ENCODE data around the gene C4orf50. TPM values are rescaled to one million over a fixed set of nuclear protein-coding genes. Genes with fewer than 3 reads are reported as not detected.

C4orf50 gene
- total and polyA plus RNA-seq, 2 donors (not counting 1 experiment from before 2014, with no cell fraction given), result 0.02 TPM; not detected in 1

DNA sequence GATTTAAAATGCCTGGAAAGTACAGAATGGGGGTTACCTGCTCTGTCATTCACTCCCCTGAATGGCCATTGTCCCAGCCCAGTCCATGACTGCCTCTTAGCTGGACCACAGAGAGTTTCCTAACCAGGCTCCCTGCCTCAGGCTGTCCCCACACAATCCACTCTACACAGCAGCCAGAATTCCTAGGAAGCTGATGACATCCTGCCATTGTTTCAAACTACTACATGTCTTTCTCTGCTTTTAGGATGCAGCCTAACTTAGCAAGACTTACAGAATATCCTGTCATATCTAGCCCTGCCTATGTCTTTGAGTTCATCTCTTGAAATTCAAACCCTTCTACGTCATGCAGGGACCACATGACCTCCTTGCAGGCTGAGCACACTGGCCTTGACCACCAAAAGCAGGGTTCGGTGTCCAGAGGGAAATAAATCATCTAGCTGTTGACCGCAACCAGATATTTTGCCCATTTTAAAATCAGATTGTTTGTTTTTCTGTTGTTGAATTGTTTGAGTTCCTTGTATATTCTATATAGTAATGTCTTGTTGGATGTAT, 109.3 kb downstream of the C4orf50 start:
- H3K4me1 ChIP-seq (ENCODE audit: control insufficient read depth in 2 of 2, insufficient read depth in 2 of 2, low read length in 2 of 2), result no peaks in the 10 kb centered on the region
- DNase-seq, result no peak
- ChIA-PET CTCF (no interaction called here), POLR2A (no interaction called here)
- H3K27me3 ChIP-seq (replicated peaks in 1 of 4; ENCODE audit: control extremely low read depth in 1 of 4, control insufficient read depth in 3 of 4, insufficient read depth in 4 of 4, low read length in 3 of 4), result peaks cover 0 to 18% (median 0%) of the 10 kb centered on the region in 4 experiments
- intact Hi-C loops (cut with micrococcal nuclease), result no loop called here
- H2AFZ ChIP-seq (ENCODE audit: insufficient read depth, low read depth, low read length, poor library complexity, severe bottlenecking), result no peak overlapping the region
- H3K36me3 ChIP-seq (replicated peaks in 1 of 2; ENCODE audit: control extremely low read depth in 1 of 2, control insufficient read depth in 1 of 2, extremely low read depth in 1 of 2, insufficient read depth in 2 of 2, low read length in 1 of 2), result no peaks in the 10 kb centered on the region
- H3K9ac ChIP-seq (ENCODE audit: low read length), result no peak overlapping the region
- no peak for ATAC-seq (ENCODE audit: low read depth)
- 0% methylated on average over 1 of the region's 3 CpGs for WGBS (ENCODE audit: insufficient coverage)
- no peak for TF ChIP-seq EZH2 (IDR thresholded peaks at IDR 0.05; ENCODE audit: borderline replicate concordance, insufficient read depth, low read depth, low read length, poor library complexity, severe bottlenecking)
- TF ChIP-seq, protein P1, sequence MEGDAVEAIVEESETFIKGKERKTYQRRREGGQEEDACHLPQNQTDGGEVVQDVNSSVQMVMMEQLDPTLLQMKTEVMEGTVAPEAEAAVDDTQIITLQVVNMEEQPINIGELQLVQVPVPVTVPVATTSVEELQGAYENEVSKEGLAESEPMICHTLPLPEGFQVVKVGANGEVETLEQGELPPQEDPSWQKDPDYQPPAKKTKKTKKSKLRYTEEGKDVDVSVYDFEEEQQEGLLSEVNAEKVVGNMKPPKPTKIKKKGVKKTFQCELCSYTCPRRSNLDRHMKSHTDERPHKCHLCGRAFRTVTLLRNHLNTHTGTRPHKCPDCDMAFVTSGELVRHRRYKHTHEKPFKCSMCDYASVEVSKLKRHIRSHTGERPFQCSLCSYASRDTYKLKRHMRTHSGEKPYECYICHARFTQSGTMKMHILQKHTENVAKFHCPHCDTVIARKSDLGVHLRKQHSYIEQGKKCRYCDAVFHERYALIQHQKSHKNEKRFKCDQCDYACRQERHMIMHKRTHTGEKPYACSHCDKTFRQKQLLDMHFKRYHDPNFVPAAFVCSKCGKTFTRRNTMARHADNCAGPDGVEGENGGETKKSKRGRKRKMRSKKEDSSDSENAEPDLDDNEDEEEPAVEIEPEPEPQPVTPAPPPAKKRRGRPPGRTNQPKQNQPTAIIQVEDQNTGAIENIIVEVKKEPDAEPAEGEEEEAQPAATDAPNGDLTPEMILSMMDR (IDR thresholded peaks at IDR 0.05), result no peak
- H3K4me3 ChIP-seq (ENCODE audit: control extremely low read depth in 1 of 5, extremely low read depth in 1 of 5, insufficient read depth in 1 of 5, low read depth in 2 of 5, low read length in 4 of 5), result no peak overlapping the region
- Mint-ChIP-seq H3K4me1 (no peaks in the 10 kb centered on the region), H3K27me3 (peaks cover 33% of the 10 kb centered on the region), H3K9me3 (ENCODE audit: insufficient read depth) (peaks cover 16% of the 10 kb centered on the region), H3K4me3 (no peak overlapping the region), H3K27ac (no peak overlapping the region)
- no peaks in the 10 kb centered on the region for H3K79me2 ChIP-seq (ENCODE audit: control insufficient read depth, insufficient read depth, low read length)
- peaks cover 2 to 30% (median 4%) of the 10 kb centered on the region in 3 donors for H3K9me3 ChIP-seq (ENCODE audit: control extremely low read depth in 1 of 3, control insufficient read depth in 2 of 3, insufficient read depth in 1 of 3, low read length in 2 of 3)
- H4K20me1 ChIP-seq (ENCODE audit: control insufficient read depth, insufficient read depth, low read length, poor library complexity, severe bottlenecking), result no peaks in the 10 kb centered on the region
- no peak overlapping the region for H3K27ac ChIP-seq (ENCODE audit: low read length in 2 of 2)
- H3K4me2 ChIP-seq (replicated peaks; ENCODE audit: low read depth, low read length, poor library complexity, severe bottlenecking), result no peak overlapping the region

DNA sequence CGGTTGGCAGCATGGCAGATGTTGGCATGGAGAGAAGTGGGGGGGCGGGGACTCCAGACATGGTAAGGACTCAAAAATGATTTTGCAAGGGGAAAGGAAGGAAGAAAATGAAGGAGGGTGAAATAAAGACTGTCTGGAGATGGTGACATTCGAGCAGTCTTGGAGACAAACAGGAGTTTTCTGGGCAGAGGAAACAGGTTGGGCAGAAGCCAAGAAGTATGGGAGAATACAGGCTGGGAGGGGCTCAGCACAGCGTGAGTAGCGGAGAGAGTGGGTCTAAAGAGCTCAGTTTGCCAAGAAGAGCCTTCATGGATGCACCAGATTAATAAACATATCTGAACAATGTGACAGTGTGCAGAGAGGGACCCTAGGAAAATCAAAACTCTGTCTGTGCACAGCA, 112.0 kb downstream of the C4orf50 start:
- intact Hi-C loops (cut with micrococcal nuclease), result no loop called here
- 39% methylated on average over 5 of the region's 5 CpGs for WGBS (ENCODE audit: insufficient coverage)
- Mint-ChIP-seq H3K4me1 (no peaks in the 10 kb centered on the region), H3K9me3 (ENCODE audit: insufficient read depth) (peaks cover 15% of the 10 kb centered on the region), H3K27me3 (peaks cover 38% of the 10 kb centered on the region), H3K4me3 (no peak overlapping the region), H3K27ac (no peak overlapping the region)
- Histone ChIP-seq H3K4me2 (replicated peaks; ENCODE audit: low read depth, low read length, poor library complexity, severe bottlenecking) (no peak overlapping the region), H3K27me3 (replicated peaks in 1 of 4; ENCODE audit: control extremely low read depth in 1 of 4, control insufficient read depth in 3 of 4, insufficient read depth in 4 of 4, low read length in 3 of 4) (peaks cover 0 to 18% (median 0%) of the 10 kb centered on the region in 4 experiments), H3K9me3 (ENCODE audit: control extremely low read depth in 1 of 3, control insufficient read depth in 2 of 3, insufficient read depth in 1 of 3, low read length in 2 of 3) (peaks cover 2 to 28% (median 4%) of the 10 kb centered on the region in 3 donors), H3K9ac (ENCODE audit: low read length) (no peak overlapping the region), H3K36me3 (replicated peaks in 1 of 2; ENCODE audit: control extremely low read depth in 1 of 2, control insufficient read depth in 1 of 2, extremely low read depth in 1 of 2, insufficient read depth in 2 of 2, low read length in 1 of 2) (no peaks in the 10 kb centered on the region), H4K20me1 (ENCODE audit: control insufficient read depth, insufficient read depth, low read length, poor library complexity, severe bottlenecking) (no peaks in the 10 kb centered on the region), H2AFZ (ENCODE audit: insufficient read depth, low read depth, low read length, poor library complexity, severe bottlenecking) (no peak overlapping the region), H3K27ac (ENCODE audit: low read length in 2 of 2) (no peak overlapping the region), H3K4me1 (ENCODE audit: control insufficient read depth in 2 of 2, insufficient read depth in 2 of 2, low read length in 2 of 2) (no peaks in the 10 kb centered on the region), H3K4me3 (ENCODE audit: control extremely low read depth in 1 of 5, extremely low read depth in 1 of 5, insufficient read depth in 1 of 5, low read depth in 2 of 5, low read length in 4 of 5) (no peak overlapping the region), H3K79me2 (ENCODE audit: control insufficient read depth, insufficient read depth, low read length) (no peaks in the 10 kb centered on the region)
- CTCF ChIA-PET, result interaction anchor here (0.9 kb wide), 1 partner anchor 92 kb away, joined by 3 read pairs; no protein-coding TSS in a partner anchor
- POLR2A ChIA-PET, result no interaction called here
- ATAC-seq (ENCODE audit: low read depth) (no peak), DNase-seq (no peak)
- TF ChIP-seq EZH2 (IDR thresholded peaks at IDR 0.05; ENCODE audit: borderline replicate concordance, insufficient read depth, low read depth, low read length, poor library complexity, severe bottlenecking), result no peak
- TF ChIP-seq, protein P1 (IDR thresholded peaks at IDR 0.05), result no peak
